ENCODE measurements around the gene FOXJ1. TPM values are rescaled to one million over a fixed set of nuclear protein-coding genes. Genes with fewer than 3 reads are reported as not detected.

FOXJ1 gene
- total and polyA plus RNA-seq, 2 of the 13 experiments (the other 11 are each of a cell fraction or from before 2014, with no cell fraction given): 0.98 to 1.6 TPM

DNA sequence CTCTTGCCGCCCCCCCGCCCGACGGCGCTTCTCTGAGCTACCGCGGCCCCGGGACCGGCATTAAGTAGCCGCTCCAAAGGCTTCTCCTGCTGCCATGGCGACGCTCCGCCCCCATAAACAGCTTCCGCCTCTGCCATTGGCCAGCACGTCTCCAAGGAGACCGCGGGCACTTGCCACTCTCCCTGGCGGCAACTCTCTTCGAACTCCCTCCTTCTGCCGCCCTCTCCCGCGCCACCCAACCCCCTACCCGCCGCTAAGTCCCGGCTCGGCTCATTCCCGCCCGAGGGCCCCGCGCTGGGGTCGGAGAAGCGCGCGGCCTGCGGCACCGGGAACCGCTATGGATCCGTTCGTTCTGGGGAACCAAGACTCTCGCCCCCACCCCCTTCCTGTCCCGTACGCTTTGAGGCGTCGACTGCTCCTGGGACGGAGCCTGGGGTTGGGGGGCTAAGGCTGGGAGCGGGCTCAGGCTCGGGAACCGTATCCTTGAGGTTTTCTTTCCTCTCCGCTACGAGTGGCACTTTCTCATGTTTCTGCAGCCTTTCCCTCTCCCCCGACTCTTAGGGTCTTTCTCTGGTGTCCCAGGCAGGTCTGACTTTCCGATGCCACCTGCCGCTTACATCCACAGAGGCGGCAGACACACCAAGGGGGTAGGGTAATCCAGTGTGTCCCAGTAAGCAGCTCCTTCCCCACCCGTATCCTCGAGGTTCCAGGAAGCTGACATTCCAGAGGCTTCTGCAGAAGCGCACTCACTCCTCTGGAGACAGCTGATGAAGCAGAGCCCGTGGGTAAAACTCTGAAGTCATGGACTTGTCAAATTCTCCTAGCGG lies at the start of gene FOXJ1 (continued):
- TF ChIP-seq, protein P1, sequence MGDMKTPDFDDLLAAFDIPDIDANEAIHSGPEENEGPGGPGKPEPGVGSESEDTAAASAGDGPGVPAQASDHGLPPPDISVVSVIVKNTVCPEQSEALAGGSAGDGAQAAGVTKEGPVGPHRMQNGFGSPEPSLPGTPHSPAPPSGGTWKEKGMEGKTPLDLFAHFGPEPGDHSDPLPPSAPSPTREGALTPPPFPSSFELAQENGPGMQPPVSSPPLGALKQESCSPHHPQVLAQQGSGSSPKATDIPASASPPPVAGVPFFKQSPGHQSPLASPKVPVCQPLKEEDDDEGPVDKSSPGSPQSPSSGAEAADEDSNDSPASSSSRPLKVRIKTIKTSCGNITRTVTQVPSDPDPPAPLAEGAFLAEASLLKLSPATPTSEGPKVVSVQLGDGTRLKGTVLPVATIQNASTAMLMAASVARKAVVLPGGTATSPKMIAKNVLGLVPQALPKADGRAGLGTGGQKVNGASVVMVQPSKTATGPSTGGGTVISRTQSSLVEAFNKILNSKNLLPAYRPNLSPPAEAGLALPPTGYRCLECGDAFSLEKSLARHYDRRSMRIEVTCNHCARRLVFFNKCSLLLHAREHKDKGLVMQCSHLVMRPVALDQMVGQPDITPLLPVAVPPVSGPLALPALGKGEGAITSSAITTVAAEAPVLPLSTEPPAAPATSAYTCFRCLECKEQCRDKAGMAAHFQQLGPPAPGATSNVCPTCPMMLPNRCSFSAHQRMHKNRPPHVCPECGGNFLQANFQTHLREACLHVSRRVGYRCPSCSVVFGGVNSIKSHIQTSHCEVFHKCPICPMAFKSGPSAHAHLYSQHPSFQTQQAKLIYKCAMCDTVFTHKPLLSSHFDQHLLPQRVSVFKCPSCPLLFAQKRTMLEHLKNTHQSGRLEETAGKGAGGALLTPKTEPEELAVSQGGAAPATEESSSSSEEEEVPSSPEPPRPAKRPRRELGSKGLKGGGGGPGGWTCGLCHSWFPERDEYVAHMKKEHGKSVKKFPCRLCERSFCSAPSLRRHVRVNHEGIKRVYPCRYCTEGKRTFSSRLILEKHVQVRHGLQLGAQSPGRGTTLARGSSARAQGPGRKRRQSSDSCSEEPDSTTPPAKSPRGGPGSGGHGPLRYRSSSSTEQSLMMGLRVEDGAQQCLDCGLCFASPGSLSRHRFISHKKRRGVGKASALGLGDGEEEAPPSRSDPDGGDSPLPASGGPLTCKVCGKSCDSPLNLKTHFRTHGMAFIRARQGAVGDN (CRISPR knock-in tag; IDR thresholded peaks at IDR 0.05): peak; percentile 93
- peak; percentile 96 for TF ChIP-seq SP4 (CRISPR knock-in tag; IDR thresholded peaks at IDR 0.05)
- no peak for TF ChIP-seq ZFP82 (CRISPR knock-in tag; IDR thresholded peaks at IDR 0.05; ENCODE audit: borderline replicate concordance)
- no peak for TF ChIP-seq ZNF577 (CRISPR knock-in tag; IDR thresholded peaks at IDR 0.05; ENCODE audit: borderline replicate concordance, low read depth)
- peak; percentile 80; the same call in 1 of the 2 replicates for TF ChIP-seq HNRNPL (IDR thresholded peaks at IDR 0.05; ENCODE audit: low read depth, low read length)
- TF ChIP-seq ZNF138 (CRISPR knock-in tag; IDR thresholded peaks at IDR 0.05; ENCODE audit: low read depth): no peak
- TF ChIP-seq ZFY (CRISPR knock-in tag; IDR thresholded peaks at IDR 0.05): peak; percentile 31; the same call in 1 of the 2 replicates
- 0 out of 2 replicates have a peak, but pooled peaks have one; percentile 21 for TF ChIP-seq MEF2D (CRISPR knock-in tag; IDR thresholded peaks at IDR 0.05)
- TF ChIP-seq MED13 (CRISPR knock-in tag; IDR thresholded peaks at IDR 0.05): no peak
- TF ChIP-seq TP53 (CRISPR knock-in tag; conservative IDR thresholded peaks at IDR 0.05): 0 out of 2 replicates have a peak, but pooled peaks have one; percentile 34
- peak; percentile 45; the same call in 1 of the 2 replicates for TF ChIP-seq TMF1 (CRISPR knock-in tag; IDR thresholded peaks at IDR 0.05; ENCODE audit: low read depth)
- TF ChIP-seq, protein P2, sequence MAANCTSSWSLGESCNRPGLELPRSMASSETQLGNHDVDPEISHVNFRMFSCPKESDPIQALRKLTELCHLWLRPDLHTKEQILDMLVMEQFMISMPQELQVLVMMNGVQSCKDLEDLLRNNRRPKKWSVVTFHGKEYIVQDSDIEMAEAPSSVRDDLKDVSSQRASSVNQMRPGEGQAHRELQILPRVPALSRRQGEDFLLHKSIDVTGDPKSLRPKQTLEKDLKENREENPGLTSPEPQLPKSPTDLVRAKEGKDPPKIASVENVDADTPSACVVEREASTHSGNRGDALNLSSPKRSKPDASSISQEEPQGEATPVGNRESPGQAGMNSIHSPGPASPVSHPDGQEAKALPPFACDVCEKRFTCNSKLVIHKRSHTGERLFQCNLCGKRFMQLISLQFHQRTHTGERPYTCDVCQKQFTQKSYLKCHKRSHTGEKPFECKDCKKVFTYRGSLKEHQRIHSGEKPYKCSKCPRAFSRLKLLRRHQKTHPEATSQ (CRISPR knock-in tag; IDR thresholded peaks at IDR 0.05; ENCODE audit: borderline replicate concordance): no peak
- TF ChIP-seq JARID2 (CRISPR knock-in tag; IDR thresholded peaks at IDR 0.05; ENCODE audit: insufficient replicate concordance): peak; percentile 66
- TF ChIP-seq SIN3A (IDR thresholded peaks at IDR 0.05; ENCODE audit: borderline replicate concordance, low read depth, low read length): peak; percentile 99
- peak; percentile 38; the same call in 1 of the 2 replicates for TF ChIP-seq THAP11 (CRISPR knock-in tag; IDR thresholded peaks at IDR 0.05)
- TF ChIP-seq SP1 (IDR thresholded peaks at IDR 0.05): no peak
- peak; percentile 96 for TF ChIP-seq SP1 (CRISPR knock-in tag; IDR thresholded peaks at IDR 0.05)
- peak; percentile 32 for TF ChIP-seq ZNF768 (CRISPR knock-in tag; IDR thresholded peaks at IDR 0.05)
- TF ChIP-seq FOXC1 (CRISPR knock-in tag; IDR thresholded peaks at IDR 0.05; ENCODE audit: borderline replicate concordance): no peak
- no peak for TF ChIP-seq NFKBIZ (CRISPR knock-in tag; IDR thresholded peaks at IDR 0.05)
- TF ChIP-seq, protein P3, sequence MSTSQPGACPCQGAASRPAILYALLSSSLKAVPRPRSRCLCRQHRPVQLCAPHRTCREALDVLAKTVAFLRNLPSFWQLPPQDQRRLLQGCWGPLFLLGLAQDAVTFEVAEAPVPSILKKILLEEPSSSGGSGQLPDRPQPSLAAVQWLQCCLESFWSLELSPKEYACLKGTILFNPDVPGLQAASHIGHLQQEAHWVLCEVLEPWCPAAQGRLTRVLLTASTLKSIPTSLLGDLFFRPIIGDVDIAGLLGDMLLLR (CRISPR knock-in tag; IDR thresholded peaks at IDR 0.05): peak; percentile 84; the same call in 1 of the 2 replicates
- no peak for TF ChIP-seq SMARCE1 (IDR thresholded peaks at IDR 0.05; ENCODE audit: borderline replicate concordance)
- no peak for TF ChIP-seq ZNF230 (CRISPR knock-in tag; IDR thresholded peaks at IDR 0.05)
